ENCODE results near the gene KLHL26. TPM values are rescaled to one million over a fixed set of nuclear protein-coding genes. Genes with fewer than 3 reads are reported as not detected.

KLHL26 gene
- total and polyA plus RNA-seq, 2 of the 13 experiments (the other 11 are each of a cell fraction or from before 2014, with no cell fraction given): 1.5 to 1.7 TPM

- TF ChIP-seq ZNF275 (CRISPR knock-in tag; IDR thresholded peaks at IDR 0.05; ENCODE audit: borderline replicate concordance) (peak; percentile 78; the same call in 1 of the 2 replicates), ZBED4 (CRISPR knock-in tag; IDR thresholded peaks at IDR 0.05; ENCODE audit: borderline replicate concordance) (peak; percentile 29; the same call in 1 of the 2 replicates), ZFP90 (CRISPR knock-in tag; IDR thresholded peaks at IDR 0.05; ENCODE audit: borderline replicate concordance) (peak; percentile 52; the same call in 1 of the 2 replicates), ZNF547 (CRISPR knock-in tag; IDR thresholded peaks at IDR 0.05) (peak; percentile 51; the same call in 1 of the 2 replicates), ATF7 (IDR thresholded peaks at IDR 0.05) (no peak), ATF7 (CRISPR knock-in tag; IDR thresholded peaks at IDR 0.05) (no peak), TBX2 (CRISPR knock-in tag; IDR thresholded peaks at IDR 0.05; ENCODE audit: borderline replicate concordance) (peak; percentile 4; the same call in 1 of the 2 replicates), ZMYM3 (CRISPR knock-in tag; IDR thresholded peaks at IDR 0.05) (peak; percentile 97), TFDP2 (CRISPR knock-in tag; IDR thresholded peaks at IDR 0.05) (peak; percentile 53; the same call in 1 of the 2 replicates), MIXL1 (CRISPR knock-in tag; IDR thresholded peaks at IDR 0.05) (no peak), PAXIP1 (CRISPR knock-in tag; conservative IDR thresholded peaks at IDR 0.05) (peak; percentile 40), LCORL (IDR thresholded peaks at IDR 0.05) (no peak), LCORL (CRISPR knock-in tag; IDR thresholded peaks at IDR 0.05) (0 out of 2 replicates have a peak, but pooled peaks have one; percentile 41), DMAP1 (CRISPR knock-in tag; IDR thresholded peaks at IDR 0.05) (0 out of 2 replicates have a peak, but pooled peaks have one; percentile 34), MYC (CRISPR knock-in tag; IDR thresholded peaks at IDR 0.05; ENCODE audit: borderline replicate concordance) (peak; percentile 57; the same call in 1 of the 2 replicates), DNMT3B (CRISPR knock-in tag; conservative IDR thresholded peaks at IDR 0.05) (no peak), FOXK2 (IDR thresholded peaks at IDR 0.05) (no peak), YEATS4 (CRISPR knock-in tag; IDR thresholded peaks at IDR 0.05; ENCODE audit: borderline replicate concordance) (peak; percentile 61; the same call in 1 of the 2 replicates), ZNF629 (CRISPR knock-in tag; conservative IDR thresholded peaks at IDR 0.05) (0 out of 2 replicates have a peak, but pooled peaks have one; percentile 17), NFE2L1 (CRISPR knock-in tag; IDR thresholded peaks at IDR 0.05; ENCODE audit: borderline replicate concordance) (no peak)
Measured at GRCh38 chr19:18683109-18683957, 46.5 kb downstream of the KLHL26 start, which contains the start of gene CRTC1 (continued).
